ENCODE measurements around the gene COL27A1.

Gene COL27A1

DNA sequence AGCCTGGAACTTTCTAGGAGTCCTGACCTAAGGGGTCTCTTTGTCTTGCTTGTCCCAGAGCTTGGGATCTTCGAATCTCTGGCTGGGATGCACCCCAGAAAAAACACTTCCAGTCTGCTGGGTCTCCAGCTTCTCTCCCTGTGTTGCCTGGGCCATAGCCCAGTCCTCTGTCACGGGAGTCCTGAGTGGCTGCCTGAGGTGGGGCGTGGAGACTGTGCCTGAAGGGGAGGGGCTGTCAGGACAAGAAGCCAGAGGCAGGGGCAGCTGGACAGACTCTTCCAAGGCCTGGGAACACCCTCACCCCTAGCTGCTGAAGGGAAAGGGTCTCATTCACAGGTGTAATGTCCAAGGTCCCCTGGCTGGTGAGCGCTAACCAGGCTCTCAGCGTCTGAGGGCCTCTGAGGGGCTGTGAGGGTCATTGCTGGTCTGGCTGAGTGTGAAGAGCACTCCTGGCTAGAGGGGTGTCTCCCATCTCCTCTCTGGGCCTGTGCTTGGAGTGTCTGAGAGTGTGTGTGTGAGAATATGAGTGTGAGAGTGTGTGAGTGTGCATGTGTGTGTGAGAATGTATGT lies 20.4 kb upstream of the COL27A1 start:
- Histone ChIP-seq H3K79me2 (no peaks in the 10 kb centered on the region), H3K4me2 (ENCODE audit: low read length) (no peak overlapping the region), H3K9me3 (ENCODE audit: control insufficient read depth, low read length) (no peaks in the 10 kb centered on the region), H3K4me3 (ENCODE audit: low read depth, low read length) (no peak overlapping the region), H2AFZ (no peak overlapping the region), H3K36me3 (ENCODE audit: control insufficient read depth, insufficient read depth, low read length) (no peaks in the 10 kb centered on the region), H3K9ac (no peak overlapping the region), H3K27me3 (ENCODE audit: control insufficient read depth, insufficient read depth, low read length) (no peaks in the 10 kb centered on the region), H3K4me1 (no peaks in the 10 kb centered on the region), H3K27ac (no peak overlapping the region)
- no peak for TF ChIP-seq CTCF (IDR thresholded peaks at IDR 0.05)

- H2AFZ ChIP-seq = no peak overlapping the region
- no peak overlapping the region for H3K4me3 ChIP-seq (ENCODE audit: low read depth, low read length)
- no peaks in the 10 kb centered on the region for H3K27me3 ChIP-seq (ENCODE audit: control insufficient read depth, insufficient read depth, low read length)
- no peaks in the 10 kb centered on the region for H3K79me2 ChIP-seq
- no peaks in the 10 kb centered on the region for H3K4me1 ChIP-seq
- no peak overlapping the region for H3K27ac ChIP-seq
- H3K9me3 ChIP-seq (ENCODE audit: control insufficient read depth, low read length) = no peaks in the 10 kb centered on the region
- no peak overlapping the region for H3K4me2 ChIP-seq (ENCODE audit: low read length)
- H3K9ac ChIP-seq = no peak overlapping the region
- H3K36me3 ChIP-seq (ENCODE audit: control insufficient read depth, insufficient read depth, low read length) = no peaks in the 10 kb centered on the region
- no peak for TF ChIP-seq CTCF (IDR thresholded peaks at IDR 0.05)
Measured at GRCh38 chr9:114137831-114138230, 17.5 kb upstream of the COL27A1 start.

GRCh38 chr9:114138552-114138971 lies 16.8 kb upstream of the COL27A1 start:
- no peak overlapping the region for H3K4me2 ChIP-seq (ENCODE audit: low read length)
- H3K79me2 ChIP-seq = no peaks in the 10 kb centered on the region
- no peak for TF ChIP-seq CTCF (IDR thresholded peaks at IDR 0.05)
- H3K27me3 ChIP-seq (ENCODE audit: control insufficient read depth, insufficient read depth, low read length) = no peaks in the 10 kb centered on the region
- H3K36me3 ChIP-seq (ENCODE audit: control insufficient read depth, insufficient read depth, low read length) = no peaks in the 10 kb centered on the region
- no peak overlapping the region for H2AFZ ChIP-seq
- H3K9ac ChIP-seq = no peak overlapping the region
- H3K4me1 ChIP-seq = no peaks in the 10 kb centered on the region
- H3K27ac ChIP-seq = no peak overlapping the region
- H3K4me3 ChIP-seq (ENCODE audit: low read depth, low read length) = no peak overlapping the region
- H3K9me3 ChIP-seq (ENCODE audit: control insufficient read depth, low read length) = no peaks in the 10 kb centered on the region

DNA sequence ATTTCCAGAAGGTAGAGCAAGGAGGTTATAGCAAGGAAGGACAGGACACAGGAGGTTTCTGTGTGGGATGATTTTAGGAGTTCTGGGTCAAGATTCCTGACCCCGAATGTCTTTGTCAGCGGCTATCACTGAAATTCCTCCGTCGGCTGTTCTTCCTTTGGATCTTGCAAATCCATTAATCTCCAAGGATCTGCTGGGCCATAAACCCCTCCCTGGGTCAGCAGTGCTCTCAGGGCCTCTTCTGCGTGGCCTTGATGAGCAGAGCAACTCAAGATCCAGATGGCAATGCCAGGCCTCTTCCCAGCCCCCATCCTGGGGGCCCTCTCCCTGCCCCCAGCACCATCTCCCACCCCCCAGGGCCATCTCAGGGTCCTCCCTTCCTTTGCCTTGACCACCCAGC lies 16.3 kb upstream of the COL27A1 start:
- Histone ChIP-seq H3K4me1 (no peaks in the 10 kb centered on the region), H3K9ac (no peak overlapping the region), H2AFZ (no peak overlapping the region), H3K9me3 (ENCODE audit: control insufficient read depth, low read length) (no peaks in the 10 kb centered on the region), H3K27me3 (ENCODE audit: control insufficient read depth, insufficient read depth, low read length) (no peaks in the 10 kb centered on the region), H3K4me2 (ENCODE audit: low read length) (no peak overlapping the region), H3K79me2 (no peaks in the 10 kb centered on the region), H3K36me3 (ENCODE audit: control insufficient read depth, insufficient read depth, low read length) (no peaks in the 10 kb centered on the region), H3K4me3 (ENCODE audit: low read depth, low read length) (no peak overlapping the region), H3K27ac (no peak overlapping the region)
- no peak for TF ChIP-seq CTCF (IDR thresholded peaks at IDR 0.05)

- Histone ChIP-seq H3K9me3 (ENCODE audit: control insufficient read depth, low read length) (no peaks in the 10 kb centered on the region), H2AFZ (no peak overlapping the region), H3K79me2 (no peaks in the 10 kb centered on the region), H3K36me3 (ENCODE audit: control insufficient read depth, insufficient read depth, low read length) (no peaks in the 10 kb centered on the region), H3K27ac (no peak overlapping the region), H3K9ac (no peak overlapping the region), H3K27me3 (ENCODE audit: control insufficient read depth, insufficient read depth, low read length) (no peaks in the 10 kb centered on the region), H3K4me1 (no peaks in the 10 kb centered on the region), H3K4me2 (ENCODE audit: low read length) (no peak overlapping the region), H3K4me3 (ENCODE audit: low read depth, low read length) (no peak overlapping the region)
- TF ChIP-seq CTCF (IDR thresholded peaks at IDR 0.05) = no peak
Measured at GRCh38 chr9:114140401-114140800, 14.9 kb upstream of the COL27A1 start.

Data from parathyroid adenoma (tissue), 2 donors.